NCI-H187 treated with DMSO at 0.1 percent for 48 hours (cell line): Measurements from ENCODE around the gene PAK4.
"Not testable (repeated sequence)": the region's sequence is repeated elsewhere in the genome, so short reads cannot be mapped to it uniquely, and the experiment has no call there.

Source experiments
- DNase-seq: peaks from one replicate; lab custom pipeline; 2025; lab: John Stamatoyannopoulos, UW

PAK4 gene

GRCh38 chr19:39207293-39207836 is 81.8 kb downstream of the PAK4 start:
- DNase-seq: no peak

GRCh38 chr19:39208175-39208795 is 82.7 kb downstream of the PAK4 start:
- DNase-seq: no peak

- no peak for DNase-seq
Measured at GRCh38 chr19:39209196-39209595, 83.6 kb downstream of the PAK4 start.

- DNase-seq: no peak
Measured at GRCh38 chr19:39211731-39212374, 86.3 kb downstream of the PAK4 start.

GRCh38 chr19:39212375-39212742 is 86.8 kb downstream of the PAK4 start:
- DNase-seq: no peak

- not testable (repeated sequence) for DNase-seq
Measured at GRCh38 chr19:39215323-39215722, 89.7 kb downstream of the PAK4 start.

DNA sequence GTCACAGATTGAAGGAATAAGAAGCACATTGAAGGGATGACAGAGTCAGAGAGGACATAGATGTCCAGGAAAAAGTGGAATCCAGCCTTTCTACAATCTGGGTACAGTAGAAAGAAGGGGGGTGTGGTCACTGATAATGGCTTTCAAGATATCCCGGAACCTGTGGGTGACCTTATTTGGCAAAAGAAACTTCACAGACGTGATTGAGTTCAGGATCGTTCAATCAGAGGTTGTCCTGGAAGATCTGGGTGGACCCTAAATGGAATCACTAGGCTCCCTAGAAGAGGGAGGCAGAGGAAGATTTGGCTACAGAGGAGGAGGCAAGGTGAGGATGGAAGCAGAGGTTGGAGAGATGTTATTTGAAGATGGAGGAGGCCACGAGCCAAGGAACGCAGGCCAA is 91.5 kb downstream of the PAK4 start:
- no peak for DNase-seq

DNA sequence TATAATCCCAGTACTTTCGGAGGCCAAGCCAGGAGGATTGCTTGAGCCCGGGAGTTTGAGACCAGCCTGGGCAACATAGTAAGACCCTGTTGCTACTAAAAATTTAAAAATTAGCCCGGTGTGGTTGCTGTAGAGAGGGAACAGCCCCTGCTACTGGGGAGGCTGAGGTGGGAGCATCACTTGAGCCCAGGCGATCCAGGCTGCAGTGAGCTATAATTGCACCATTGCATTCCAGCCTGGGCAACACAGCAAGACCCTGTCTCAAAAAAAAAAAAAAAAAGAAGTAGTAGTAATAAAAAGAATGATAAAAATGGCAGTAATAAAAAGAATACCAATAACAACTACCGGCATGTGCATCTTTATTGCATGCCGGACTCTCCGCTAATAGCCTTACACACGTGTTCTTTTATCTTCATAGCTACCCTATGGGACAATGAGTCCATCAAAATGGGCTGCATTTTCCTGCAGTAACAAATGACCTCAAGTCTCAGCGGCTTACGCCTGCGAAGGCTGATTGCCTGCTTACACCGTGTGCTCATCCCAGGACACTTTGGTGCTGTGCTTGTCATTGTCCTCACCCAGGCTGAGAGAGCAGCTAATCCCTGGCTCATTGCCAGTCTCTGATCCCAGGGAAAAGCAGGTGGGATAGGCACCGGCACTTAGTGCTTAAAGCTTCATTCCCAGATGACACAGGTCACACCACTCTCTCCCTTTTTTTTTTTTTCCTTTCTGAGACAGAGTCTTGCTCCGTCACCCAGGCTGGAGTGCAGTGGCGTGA is 92.8 kb downstream of the PAK4 start:
- no peak for DNase-seq

DNA sequence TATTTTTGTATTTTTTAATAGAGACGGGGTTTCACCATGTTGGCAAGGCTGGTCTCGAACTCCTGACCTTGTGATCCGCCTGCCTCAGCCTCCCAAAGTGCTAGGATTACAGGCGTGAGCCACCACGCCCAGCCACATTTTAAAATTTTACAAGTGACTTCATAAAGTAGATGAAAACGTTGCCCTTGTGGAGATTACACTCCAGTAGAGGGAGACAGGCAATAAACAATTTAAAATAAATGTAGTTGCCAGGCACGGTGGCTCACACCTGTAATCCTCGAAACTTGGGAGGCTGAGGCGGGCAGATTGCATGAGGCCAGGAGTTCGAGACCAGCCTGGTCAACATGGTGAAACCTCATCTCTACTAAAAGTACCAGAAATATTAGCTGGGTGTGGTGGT is 93.5 kb downstream of the PAK4 start:
- DNase-seq: not testable (repeated sequence)

DNA sequence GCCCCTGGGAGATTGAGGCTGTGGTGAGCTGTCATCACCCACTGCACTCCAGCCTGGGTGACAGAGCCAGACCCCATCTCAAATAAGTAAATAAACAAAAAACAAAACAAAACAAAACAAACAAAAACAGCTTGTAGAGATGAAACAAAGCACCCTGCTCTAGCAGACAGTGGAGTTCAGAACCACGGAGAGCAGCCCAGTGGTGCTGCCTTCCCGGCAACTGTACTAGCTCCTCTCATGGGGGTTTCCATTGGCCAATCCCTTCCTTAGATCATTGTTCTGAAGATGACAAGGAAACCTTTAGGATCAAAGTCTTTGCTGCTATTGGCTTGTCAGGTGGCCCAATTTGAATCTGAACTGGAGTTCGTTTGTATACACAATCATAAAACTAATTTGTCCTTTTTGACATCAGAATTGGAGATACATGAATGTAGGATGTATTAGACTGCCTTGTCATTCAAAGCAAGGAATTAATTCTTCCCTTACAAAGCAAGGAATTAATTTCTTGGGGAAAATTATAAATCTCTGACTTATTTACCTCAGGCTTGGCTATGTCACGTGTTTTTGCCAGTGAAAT is 98.2 kb downstream of the PAK4 start:
- DNase-seq: no peak

DNA sequence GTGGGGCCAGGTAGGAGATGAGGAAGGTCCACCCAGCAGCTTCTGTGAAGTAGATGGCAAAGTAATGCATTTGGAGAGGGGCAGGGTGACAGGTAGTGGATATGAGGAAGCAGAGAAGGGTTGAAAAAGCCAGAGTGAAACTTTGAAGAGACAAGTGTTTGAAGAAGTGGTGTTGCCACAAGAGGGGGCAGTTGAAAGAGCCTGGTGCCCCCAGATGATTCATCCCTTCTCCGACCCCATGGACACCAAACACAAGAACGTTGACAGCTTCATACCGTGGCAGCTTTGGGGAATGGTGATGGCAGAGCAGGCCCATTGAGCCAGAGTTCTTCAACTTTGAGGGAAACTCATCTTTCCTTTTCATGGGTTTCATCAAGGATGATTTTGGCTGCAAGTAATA is 99.3 kb downstream of the PAK4 start:
- no peak for DNase-seq
